Adrenal gland (tissue), 12 donors: ENCODE measurements around the gene ATG4D. TPM values are rescaled to one million over a fixed set of nuclear protein-coding genes. Genes with fewer than 3 reads are reported as not detected.

Source experiments
- DNase-seq, 7 donors: peaks; one replicate each; pipeline ENCODE4 v3.0.0-alpha.2; 2019 to 2020
- H3K27ac ChIP-seq, 5 donors: fragments of 200-600 bp; sonication (generic) in 4 of 5; 1 replicate in 3 of 5; 2 replicates in 2 of 5; pipeline versions ENCODE4 v1.5.1 to v1.8.0; 2016 to 2020; ENCODE audit warnings: mild to moderate bottlenecking in 1 of 5
- H3K27me3 ChIP-seq: fragments of 200-600 bp; 2 replicates; pipeline ENCODE4 v1.8.0; 2021
- H3K36me3 ChIP-seq, 2 donors: fragments of 200-600 bp; replicated peaks in 1 of 2; 1 replicate in 1 of 2; 2 replicates in 1 of 2; pipeline versions ENCODE4 v1.5.1 to v1.8.0; 2018 to 2022
- H3K4me1 ChIP-seq, 2 donors: fragments of 200-600 bp; replicated peaks in 1 of 2; 1 replicate in 1 of 2; 2 replicates in 1 of 2; pipeline versions ENCODE4 v1.5.1 to v1.8.0; 2018 to 2021
- H3K4me3 ChIP-seq, 4 donors: fragments of 200-600 bp; sonication (generic) in 3 of 4; one replicate each; pipeline ENCODE4 v1.5.1; 2016 to 2018
- H3K9me3 ChIP-seq, 3 donors: fragments of 200-600 bp; sonication (generic) in 1 of 3; replicated peaks in 1 of 3; 1 replicate in 2 of 3; 2 replicates in 1 of 3; pipeline versions ENCODE4 v1.5.1 to v1.8.0; 2016 to 2021
- POLR2A ChIP-seq, 2 donors: fragments of 450-650 bp; IDR thresholded peaks; one replicate each; pipeline ENCODE4 v1.6.1; 2017; ENCODE audit warnings: antibody characterized with exemption in 2 of 2, mild to moderate bottlenecking in 2 of 2, moderate library complexity in 1 of 2
- WGBS, 4 donors: extraction: QIAGEN DNeasy Blood & Tissue Kit in 2 of 4; methylation state at CpG; one replicate each; pipeline versions ENCODE4 v1.1.5 to v1.1.7; 2013 to 2017; 5-methylcytosine and 5-hydroxymethylcytosine counted together
- intact Hi-C, 2 donors: fragments of 100-400 bp; cut with DNase I; formaldehyde crosslinking; loops; one replicate each; pipeline versions ENCODE4 v1.14.1 to v1.15.0; 2022 to 2023
- polyA plus RNA-seq, 3 donors: library from polyadenylated mRNA; stranded (reverse); fragments of 200-250 nt in 2 of 3; fragments of 350-450 nt in 1 of 3; fragmentation: Illumina TruSeq in 1 of 3; extraction: RNeasy Lipid Tissue Mini Kit (QIAGEN cat#74804) in 1 of 3; gene quantifications; one replicate each; pipeline ENCODE4 v1.2.3, GENCODE V29; 2013 to 2014
- total RNA-seq, 9 donors: library from RNA; depleted of rRNA in 4 of 9; stranded (reverse); fragments of >200 nt in 4 of 9; fragments of 120-200 nt in 1 of 9; fragmentation: NEBNext Ultra II Directional in 1 of 9; extraction: Animal tissue kit (Norgen Biotek cat#: 25700) in 1 of 9; gene quantifications; one replicate each; pipeline versions ENCODE4 v1.1.0 to v1.2.4, GENCODE V29; 2013 to 2023
- TF ChIP-seq, protein P1 (sequence below), 6 experiments: fragments of 450-650 bp in 4 of 6; fragments of 200-600 bp in 2 of 6; sonication (generic) in 1 of 6; IDR thresholded peaks; 1 replicate in 5 of 6; 2 replicates in 1 of 6; pipeline versions ENCODE4 v1.5.1 to v1.8.0; 2016 to 2021; ENCODE audit warnings: antibody characterized with exemption in 6 of 6, mild to moderate bottlenecking in 2 of 6, moderate library complexity in 1 of 6
- donor health status: healthy with polysubstance abuse.
- donor health status: Bipolar disorder and iron deficiency.
- donor health status: DM: yes; HTN: yes; CAD: no.
- donor health status: DM: no; HTN: no; CAD: no.
- donor health status: DM: no; HTN: no; CAD: no.
- donor health status: DM: yes; HTN: yes; CAD: no.

The ATG4D gene
- total and polyA plus RNA-seq, 12 donors: 7.4 to 93.7 (median 38.5) TPM

GRCh38 chr19:10593148-10593547 is 49.4 kb downstream of the ATG4D start:
- peak overlapping the region in 1 of 5 donors; percentile 73 for H3K27ac ChIP-seq
- intact Hi-C loops: no loop called here
- H3K4me1 ChIP-seq: peaks cover 7 to 9% of the 10 kb centered on the region in 2 donors
- TF ChIP-seq, protein P1, sequence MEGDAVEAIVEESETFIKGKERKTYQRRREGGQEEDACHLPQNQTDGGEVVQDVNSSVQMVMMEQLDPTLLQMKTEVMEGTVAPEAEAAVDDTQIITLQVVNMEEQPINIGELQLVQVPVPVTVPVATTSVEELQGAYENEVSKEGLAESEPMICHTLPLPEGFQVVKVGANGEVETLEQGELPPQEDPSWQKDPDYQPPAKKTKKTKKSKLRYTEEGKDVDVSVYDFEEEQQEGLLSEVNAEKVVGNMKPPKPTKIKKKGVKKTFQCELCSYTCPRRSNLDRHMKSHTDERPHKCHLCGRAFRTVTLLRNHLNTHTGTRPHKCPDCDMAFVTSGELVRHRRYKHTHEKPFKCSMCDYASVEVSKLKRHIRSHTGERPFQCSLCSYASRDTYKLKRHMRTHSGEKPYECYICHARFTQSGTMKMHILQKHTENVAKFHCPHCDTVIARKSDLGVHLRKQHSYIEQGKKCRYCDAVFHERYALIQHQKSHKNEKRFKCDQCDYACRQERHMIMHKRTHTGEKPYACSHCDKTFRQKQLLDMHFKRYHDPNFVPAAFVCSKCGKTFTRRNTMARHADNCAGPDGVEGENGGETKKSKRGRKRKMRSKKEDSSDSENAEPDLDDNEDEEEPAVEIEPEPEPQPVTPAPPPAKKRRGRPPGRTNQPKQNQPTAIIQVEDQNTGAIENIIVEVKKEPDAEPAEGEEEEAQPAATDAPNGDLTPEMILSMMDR (IDR thresholded peaks at IDR 0.05): no peak
- no peak for TF ChIP-seq POLR2A (IDR thresholded peaks at IDR 0.05)
- H3K36me3 ChIP-seq: no peaks in the 10 kb centered on the region
- 93 to 100% (median 98%) methylated on average over 3 to 7 of the region's 7 CpGs for WGBS, 4 donors
- no peak overlapping the region for H3K4me3 ChIP-seq
- no peaks in the 10 kb centered on the region for H3K9me3 ChIP-seq
- no peak for DNase-seq
- H3K27me3 ChIP-seq: peaks cover 4% of the 10 kb centered on the region

DNA sequence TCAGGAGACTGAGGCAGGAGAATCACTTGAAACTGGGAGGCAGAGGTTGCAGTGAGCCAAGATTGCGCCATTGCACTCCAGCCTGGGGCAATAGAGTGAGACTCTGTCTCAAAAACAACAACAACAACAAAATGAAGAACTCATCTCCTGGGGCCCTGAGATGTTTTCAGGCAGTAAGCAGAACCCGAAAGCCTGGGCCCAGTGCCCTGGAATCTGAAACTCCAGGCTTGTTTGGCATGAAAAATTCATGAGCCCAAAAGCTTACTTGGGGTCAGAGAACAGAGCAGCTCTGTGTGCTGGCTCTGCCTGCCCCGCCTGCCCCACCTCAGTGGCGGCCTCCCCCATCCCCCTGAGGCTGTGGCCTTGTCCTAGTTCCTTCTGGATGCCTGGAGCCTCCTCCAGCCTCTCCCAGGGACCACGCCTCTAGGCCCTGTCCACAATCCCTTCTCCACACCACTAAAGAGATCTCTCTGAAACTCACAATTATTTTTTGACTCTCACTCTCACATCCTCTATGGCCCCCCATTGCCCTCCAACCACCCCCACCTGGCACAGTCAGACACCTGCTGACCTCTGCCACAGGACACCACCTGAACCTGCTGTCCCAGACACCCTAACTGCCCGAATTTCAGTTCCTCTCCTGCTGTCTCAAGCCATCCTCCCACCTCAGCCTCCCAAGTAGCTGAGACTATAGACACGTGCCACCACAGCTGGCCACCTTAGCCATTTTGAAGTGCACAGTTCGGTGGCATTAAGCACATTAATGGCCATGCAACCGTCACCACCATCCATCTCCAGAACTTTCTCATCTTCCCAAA is 50.3 kb downstream of the ATG4D start:
- Histone ChIP-seq H3K4me1 (peaks cover 7 to 9% of the 10 kb centered on the region in 2 donors), H3K27ac (peak overlapping the region in 2 of 5 donors; percentile 57 to 73), H3K4me3 (no peak overlapping the region), H3K27me3 (no peaks in the 10 kb centered on the region), H3K9me3 (no peaks in the 10 kb centered on the region), H3K36me3 (no peaks in the 10 kb centered on the region)
- TF ChIP-seq POLR2A (IDR thresholded peaks at IDR 0.05): no peak
- TF ChIP-seq, protein P1 (IDR thresholded peaks at IDR 0.05): no peak
- peak in 6 of 7 donors; percentile 48 to 75 (median 63) for DNase-seq
- 49 to 62% (median 56%) methylated on average over 8 to 9 of the region's 9 CpGs for WGBS, 4 donors
- intact Hi-C loops: no loop called here

- Histone ChIP-seq H3K36me3 (no peaks in the 10 kb centered on the region), H3K27ac (no peak overlapping the region), H3K4me3 (no peak overlapping the region), H3K4me1 (peaks cover 11 to 24% of the 10 kb centered on the region in 2 donors), H3K27me3 (no peaks in the 10 kb centered on the region), H3K9me3 (no peaks in the 10 kb centered on the region)
- WGBS, 4 donors: 89 to 98% (median 92%) methylated on average over 5 of the region's 5 CpGs
- TF ChIP-seq, protein P1 (IDR thresholded peaks at IDR 0.05): no peak
- no peak for TF ChIP-seq POLR2A (IDR thresholded peaks at IDR 0.05)
- intact Hi-C loops: no loop called here
- no peak for DNase-seq
Observed at GRCh38 chr19:10600149-10600548, 56.4 kb downstream of the ATG4D start.

DNA sequence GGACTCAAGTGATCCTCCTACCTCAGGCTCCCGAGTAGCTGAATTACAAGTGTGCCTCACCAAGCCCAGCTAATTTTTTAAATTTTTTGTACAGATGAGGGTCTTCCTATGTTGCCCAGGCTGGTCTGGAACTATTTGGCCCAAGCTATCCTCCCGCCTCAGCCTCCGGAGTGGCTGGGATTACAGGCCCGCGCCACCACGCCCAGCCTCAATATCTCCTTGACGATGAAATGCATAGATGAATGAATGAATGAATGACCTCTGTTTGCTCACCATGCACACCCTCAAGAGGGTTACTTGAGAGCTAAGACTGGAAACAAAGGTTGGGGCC is 58.3 kb downstream of the ATG4D start:
- 15 to 27% (median 20%) methylated on average over 7 of the region's 7 CpGs for WGBS, 4 donors
- no peaks in the 10 kb centered on the region for H3K36me3 ChIP-seq
- intact Hi-C loops: no loop called here
- peak overlapping the region in 1 of 4 donors; percentile 100 for H3K4me3 ChIP-seq
- TF ChIP-seq, protein P1 (IDR thresholded peaks at IDR 0.05): no peak
- no peak for TF ChIP-seq POLR2A (IDR thresholded peaks at IDR 0.05)
- no peaks in the 10 kb centered on the region for H3K9me3 ChIP-seq
- DNase-seq: no peak
- H3K27me3 ChIP-seq: no peaks in the 10 kb centered on the region
- H3K27ac ChIP-seq: no peak overlapping the region
- H3K4me1 ChIP-seq: peaks cover 11 to 24% of the 10 kb centered on the region in 2 donors
